Aorta (tissue), 5 donors: ENCODE data around the gene FILIP1. TPM values are rescaled to one million over a fixed set of nuclear protein-coding genes. Genes with fewer than 3 reads are reported as not detected.

Source experiments
- ATAC-seq: fragments of 200-7000 bp; cut with Tn5 transposase; one replicate; pipeline ENCODE4 v1.9.1; 2022; ENCODE audit warnings: moderate library complexity; ENCODE audit not compliant: low FRiP score
- DNase-seq, 2 donors: peaks; one replicate each; pipeline ENCODE4 v3.0.0-alpha.2; 2020
- H3K27ac ChIP-seq, 2 donors: one replicate each; pipeline ENCODE4 v1.5.1; 2013; ENCODE audit warnings: low read length in 2 of 2, mild to moderate bottlenecking in 2 of 2, moderate library complexity in 2 of 2, control low read depth in 1 of 2, inconsistent platforms in 1 of 2, low read depth in 1 of 2
- H3K27me3 ChIP-seq, 2 donors: one replicate each; pipeline ENCODE4 v1.6.1; 2013; ENCODE audit warnings: control low read depth in 1 of 2, low read length in 1 of 2, mild to moderate bottlenecking in 1 of 2, moderate library complexity in 1 of 2; ENCODE audit not compliant: insufficient read depth in 2 of 2, control insufficient read depth in 1 of 2
- H3K36me3 ChIP-seq, 2 donors: one replicate each; pipeline ENCODE4 v1.6.1; 2013; ENCODE audit warnings: control low read depth in 1 of 2, low read length in 1 of 2, mild to moderate bottlenecking in 1 of 2; ENCODE audit not compliant: insufficient read depth in 2 of 2, control insufficient read depth in 1 of 2
- H3K4me1 ChIP-seq, 2 donors: one replicate each; pipeline ENCODE4 v1.6.1; 2013; ENCODE audit warnings: low read length in 2 of 2, control low read depth in 1 of 2, mild to moderate bottlenecking in 1 of 2, moderate library complexity in 1 of 2; ENCODE audit not compliant: insufficient read depth in 2 of 2, control insufficient read depth in 1 of 2
- H3K4me3 ChIP-seq, 2 donors: one replicate each; pipeline ENCODE4 v1.5.1; 2013; ENCODE audit warnings: low read length in 2 of 2, control low read depth in 1 of 2, mild to moderate bottlenecking in 1 of 2
- H3K9me3 ChIP-seq: one replicate; pipeline ENCODE4 v1.6.1; 2013; ENCODE audit warnings: mild to moderate bottlenecking, low read length; ENCODE audit not compliant: control insufficient read depth
- whole genome bisulfite sequencing, 2 donors: extraction: QIAGEN DNeasy Blood & Tissue Kit; methylation state at CpG; one replicate each; pipeline ENCODE4 v1.1.7; 2013; 5-methylcytosine and 5-hydroxymethylcytosine counted together
- intact Hi-C, 2 donors: fragments of 100-400 bp; cut with DNase I; formaldehyde crosslinking; loops; one replicate each; pipeline versions ENCODE4 v1.14.2 to v1.15.0; 2022
- polyA plus RNA-seq, 2 donors: library from polyadenylated mRNA; stranded (reverse); fragments of 200-250 nt; gene quantifications; one replicate each; pipeline ENCODE4 v1.2.3, GENCODE V29; 2013
- total RNA-seq, 2 donors: library from RNA; stranded (reverse); fragmentation: NEBNext Ultra II Directional; extraction: Animal tissue kit (Norgen Biotek cat#: 25700); gene quantifications; one replicate each; pipeline ENCODE4 v1.2.1, GENCODE V29; 2021
- donor health status: healthy with polysubstance abuse.
- donor health status: Bipolar disorder and iron deficiency.
- donor health status: DM: no; HTN: no; CAD: no.
- donor health status: DM: no; HTN: no; CAD: no.
- donor health status: DM: yes; HTN: yes; CAD: no.

The FILIP1 gene
- total and polyA plus RNA-seq, 4 donors, result 6.9 to 53.3 (median 21.3) TPM

DNA sequence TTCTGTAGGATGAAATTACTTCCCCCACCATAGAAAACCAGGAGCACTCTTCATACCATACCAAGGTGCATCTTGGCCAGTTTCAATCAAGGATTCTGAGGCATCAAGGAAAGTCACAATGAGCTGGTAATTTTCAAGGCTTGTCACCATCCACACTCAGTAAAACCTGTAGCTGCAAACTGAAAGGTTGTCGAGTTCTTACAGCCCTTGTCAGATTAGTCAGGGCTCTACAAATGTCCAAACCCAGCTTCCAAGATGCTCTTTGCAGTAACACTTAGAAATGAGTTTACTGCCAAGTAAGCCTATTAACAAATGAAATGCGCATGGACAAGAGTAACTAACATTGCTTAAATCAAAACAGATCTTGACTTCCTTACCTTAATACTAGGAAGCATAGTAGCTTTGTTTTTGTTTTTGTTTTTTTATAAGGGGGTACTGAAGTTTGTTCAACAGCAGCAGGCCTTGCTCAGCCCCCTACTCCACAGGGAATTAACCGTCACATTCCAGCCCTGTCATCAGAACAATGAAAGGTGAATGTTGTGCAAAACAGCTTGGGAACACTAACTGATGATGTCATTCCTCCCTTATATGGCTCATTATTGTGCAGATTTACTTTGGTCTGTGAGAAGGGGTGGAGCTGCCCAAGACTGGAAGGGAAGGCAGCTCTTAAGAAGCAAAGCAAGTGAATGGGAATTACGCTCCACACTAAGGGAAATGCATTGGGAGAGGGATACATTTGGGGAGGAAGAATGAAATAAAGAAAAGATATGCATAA is 159.1 kb downstream of the FILIP1 start:
- H3K9me3 ChIP-seq, result no peaks in the 10 kb centered on the region
- H3K4me1 ChIP-seq, result peaks cover 0 to 2% of the 10 kb centered on the region in 2 donors
- ATAC-seq (peak; percentile 79), DNase-seq (no peak)
- H3K27ac ChIP-seq, result peak overlapping the region; percentile 76 to 82
- no peak overlapping the region for H3K4me3 ChIP-seq
- peaks cover 0 to 4% of the 10 kb centered on the region in 2 donors for H3K36me3 ChIP-seq
- no peaks in the 10 kb centered on the region for H3K27me3 ChIP-seq
- intact Hi-C loops, result no loop called here
- 9 to 32% methylated on average over 4 of the region's 4 CpGs for WGBS, 2 donors

DNA sequence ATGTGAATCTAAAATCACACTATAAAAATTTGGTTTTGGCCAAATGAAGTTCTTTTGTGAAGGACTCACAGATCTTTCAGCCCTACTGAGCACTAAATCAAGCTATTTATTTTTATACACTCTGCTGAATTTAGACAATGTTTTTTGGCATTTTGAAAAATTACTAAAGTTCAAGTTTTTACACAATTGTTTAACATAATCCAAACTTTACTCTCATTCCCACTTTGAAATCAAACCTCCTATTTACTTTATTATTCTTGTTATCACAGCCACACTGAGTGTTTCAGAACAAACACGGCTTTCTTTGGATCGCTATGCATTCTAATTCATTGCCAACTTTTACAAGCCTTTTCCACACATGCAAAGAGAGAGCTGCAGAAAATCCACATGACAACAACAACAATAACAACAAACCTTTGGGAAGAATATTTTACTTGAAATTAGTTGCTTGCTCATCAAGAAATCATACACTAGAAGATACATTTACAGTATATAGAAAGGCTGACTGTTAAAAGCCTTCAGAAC is 159.9 kb downstream of the FILIP1 start:
- WGBS, 2 donors, result 9 to 15% methylated on average over 2 of the region's 2 CpGs
- H3K27me3 ChIP-seq, result no peaks in the 10 kb centered on the region
- H3K4me3 ChIP-seq, result no peak overlapping the region
- DNase-seq, result no peak
- no peaks in the 10 kb centered on the region for H3K9me3 ChIP-seq
- intact Hi-C loops, result no loop called here
- peaks cover 0 to 4% of the 10 kb centered on the region in 2 donors for H3K36me3 ChIP-seq
- ATAC-seq, result no peak
- peaks cover 0 to 2% of the 10 kb centered on the region in 2 donors for H3K4me1 ChIP-seq
- peak overlapping the region; percentile 68 to 76 for H3K27ac ChIP-seq

DNA sequence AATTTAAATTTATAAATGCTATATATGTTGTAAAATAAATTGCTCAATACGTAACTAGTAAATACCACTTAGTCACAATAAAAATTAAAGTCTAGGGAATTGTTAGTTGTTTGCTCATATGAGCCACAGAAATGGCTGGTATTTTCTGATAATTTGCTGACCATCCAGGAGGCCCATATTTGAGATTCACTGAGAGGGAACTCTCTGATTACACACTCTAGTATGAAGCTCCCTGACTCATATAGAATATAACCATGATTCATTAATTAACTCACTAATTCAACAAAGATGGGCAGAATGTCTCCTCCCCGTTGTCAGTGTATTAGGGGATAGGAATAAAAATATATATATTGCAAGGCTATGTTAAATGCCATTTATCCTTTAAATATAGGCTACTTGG is 162.4 kb downstream of the FILIP1 start:
- intact Hi-C loops, result no loop called here
- WGBS, 2 donors, result 96 to 97% methylated on average over 2 of the region's 2 CpGs

DNA sequence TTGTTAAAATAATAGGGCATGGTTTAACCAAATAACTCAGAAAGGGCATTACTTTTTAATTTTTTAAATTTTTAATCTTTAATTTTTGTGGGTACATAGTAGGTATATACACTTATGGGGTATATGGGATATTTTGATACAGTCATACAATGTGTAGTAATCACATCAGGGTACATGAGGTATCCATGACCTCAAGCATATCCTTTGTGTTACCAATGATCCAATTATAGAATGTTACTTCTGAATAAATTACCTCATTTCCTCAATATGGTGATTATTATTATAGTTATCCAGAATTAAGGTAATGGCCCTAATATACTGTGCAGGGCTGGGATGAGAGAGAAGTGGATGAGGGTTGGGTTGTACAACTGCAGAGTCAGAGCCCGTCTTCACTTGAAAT is 163.9 kb downstream of the FILIP1 start:
- DNase-seq (no peak), ATAC-seq (no peak)
- no peaks in the 10 kb centered on the region for H3K36me3 ChIP-seq
- intact Hi-C loops, result no loop called here
- no peaks in the 10 kb centered on the region for H3K27me3 ChIP-seq
- no peaks in the 10 kb centered on the region for H3K9me3 ChIP-seq
- WGBS, 2 donors, result 97 to 98% methylated on average over 1 of the region's 1 CpG
- no peak overlapping the region for H3K27ac ChIP-seq
- H3K4me3 ChIP-seq, result no peak overlapping the region
- H3K4me1 ChIP-seq, result peaks cover 0 to 2% of the 10 kb centered on the region in 2 donors

More for the DNA sequence above, 162.4 kb downstream of the FILIP1 start:
- DNase-seq (no peak), ATAC-seq (no peak)
- no peak overlapping the region for H3K4me3 ChIP-seq
- H3K9me3 ChIP-seq, result no peaks in the 10 kb centered on the region
- no peaks in the 10 kb centered on the region for H3K36me3 ChIP-seq
- H3K27ac ChIP-seq, result no peak overlapping the region
- H3K27me3 ChIP-seq, result no peaks in the 10 kb centered on the region
- peaks cover 0 to 2% of the 10 kb centered on the region in 2 donors for H3K4me1 ChIP-seq

DNA sequence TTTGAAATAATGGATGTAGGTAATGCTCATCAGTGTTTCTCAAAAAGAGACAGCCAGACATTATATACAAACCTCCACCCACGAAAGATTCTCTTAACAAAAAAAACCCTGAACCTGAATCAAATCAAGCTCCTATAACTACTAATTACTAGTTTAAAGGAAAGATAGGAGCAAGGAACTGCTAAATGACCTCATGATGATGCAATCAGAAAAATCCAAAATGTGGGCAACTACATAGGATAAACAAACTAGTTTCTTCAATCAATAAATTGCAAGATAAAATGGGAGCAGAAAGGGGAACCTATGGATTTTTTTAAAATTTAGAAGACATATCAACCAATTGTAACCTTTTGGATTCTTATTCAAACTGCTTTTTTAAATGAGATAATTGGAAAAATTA is 165.8 kb downstream of the FILIP1 start:
- no peaks in the 10 kb centered on the region for H3K36me3 ChIP-seq
- 91 to 93% methylated on average over 1 of the region's 1 CpG for WGBS, 2 donors
- intact Hi-C loops, result no loop called here
- no peaks in the 10 kb centered on the region for H3K27me3 ChIP-seq
- no peak overlapping the region for H3K4me3 ChIP-seq
- DNase-seq (no peak), ATAC-seq (no peak)
- H3K4me1 ChIP-seq, result no peaks in the 10 kb centered on the region
- H3K9me3 ChIP-seq, result no peaks in the 10 kb centered on the region
- no peak overlapping the region for H3K27ac ChIP-seq

DNA sequence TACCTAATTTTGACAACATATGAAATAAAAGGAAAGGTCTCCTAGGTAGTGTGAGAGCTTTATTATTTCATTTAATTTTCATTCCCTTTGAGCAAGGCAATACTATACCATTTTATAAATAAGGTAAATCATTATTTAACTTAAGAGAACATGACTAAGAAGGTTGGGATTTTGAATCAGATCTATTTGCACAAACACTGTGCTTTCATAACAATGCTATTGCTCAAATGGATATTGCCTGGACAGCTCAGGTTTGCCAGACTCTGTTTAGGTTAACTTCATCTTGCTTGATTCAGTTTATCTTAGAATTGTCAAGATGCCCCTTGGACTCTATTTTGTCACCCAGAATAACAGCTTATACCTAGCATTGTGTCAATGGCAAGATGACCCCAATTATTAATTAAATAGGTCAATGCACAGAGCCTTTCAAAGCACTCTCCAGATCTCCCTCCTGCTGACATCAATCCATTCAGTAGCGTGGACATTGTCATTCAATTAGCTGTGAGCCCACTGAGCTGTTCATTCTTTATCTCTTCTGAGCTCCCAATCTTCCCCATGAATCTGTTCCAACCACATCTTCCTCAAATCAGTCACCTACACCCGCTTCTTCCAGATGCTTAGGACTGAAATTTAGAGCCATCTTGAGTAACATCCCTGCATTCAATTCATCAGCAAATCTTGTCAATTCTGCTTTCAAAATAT is 166.9 kb downstream of the FILIP1 start:
- ATAC-seq (no peak), DNase-seq (no peak)
- no peaks in the 10 kb centered on the region for H3K27me3 ChIP-seq
- 90 to 98% methylated on average over 2 of the region's 2 CpGs for WGBS, 2 donors
- H3K9me3 ChIP-seq, result no peaks in the 10 kb centered on the region
- intact Hi-C loops, result no loop called here
- no peak overlapping the region for H3K27ac ChIP-seq
- H3K4me3 ChIP-seq, result no peak overlapping the region
- H3K36me3 ChIP-seq, result no peaks in the 10 kb centered on the region
- H3K4me1 ChIP-seq, result no peaks in the 10 kb centered on the region

DNA sequence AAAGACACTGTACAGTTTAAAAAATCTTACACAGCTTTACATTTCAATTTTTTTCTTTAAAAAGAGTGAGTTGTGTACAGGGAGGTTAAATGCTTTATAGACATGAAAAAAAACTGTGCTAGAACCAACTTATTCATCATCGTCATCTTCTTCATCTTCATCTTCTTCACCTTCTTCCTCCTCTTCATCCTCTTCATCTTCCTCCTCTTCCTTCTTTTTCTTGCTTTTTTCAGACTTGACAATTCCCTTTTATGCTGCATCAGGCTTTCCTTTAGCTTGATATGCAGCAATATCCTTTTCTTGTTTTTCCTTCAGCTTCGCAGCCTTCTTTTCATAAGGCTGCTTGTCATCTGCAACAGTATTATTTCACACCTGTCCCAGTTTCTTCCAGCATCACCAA is 174.7 kb downstream of the FILIP1 start:
- no peak for ATAC-seq
- no peak overlapping the region for H3K27ac ChIP-seq

DNA sequence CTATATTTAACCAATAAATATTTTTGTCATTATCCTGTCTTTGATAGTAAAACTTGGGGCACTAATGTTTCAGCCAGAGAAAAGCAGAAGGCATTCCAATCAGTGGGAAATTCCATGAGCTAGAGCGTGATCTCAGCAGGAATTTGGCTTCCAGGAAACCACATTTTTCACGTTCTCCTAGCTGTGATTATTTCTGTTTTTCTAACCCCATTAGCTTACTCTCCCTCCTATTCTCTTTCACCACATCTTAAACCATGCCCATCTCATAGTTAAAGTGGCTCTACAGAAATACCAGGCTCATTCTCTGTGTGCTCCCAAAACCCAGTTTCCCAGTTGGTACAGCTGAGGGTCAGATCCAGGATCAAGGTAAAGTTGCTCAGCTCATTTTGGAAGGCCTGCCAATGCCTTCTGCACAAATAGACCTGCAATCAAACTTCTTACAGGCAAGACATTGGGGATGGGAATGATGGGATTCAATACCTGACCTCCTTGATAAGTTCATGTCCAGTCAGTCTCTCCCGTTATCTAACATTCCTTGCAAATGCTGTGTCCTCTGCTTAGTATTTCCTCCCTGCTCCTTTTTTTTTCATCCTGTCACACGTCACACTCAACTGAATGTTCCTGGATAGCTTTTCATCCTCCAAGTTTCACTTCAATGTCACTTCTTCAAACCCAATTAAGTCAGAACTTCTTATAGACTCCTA is 175.9 kb downstream of the FILIP1 start:
- Histone ChIP-seq H3K4me1 (peaks cover 0 to 5% of the 10 kb centered on the region in 2 donors), H3K9me3 (no peaks in the 10 kb centered on the region), H3K27ac (peak overlapping the region in 1 of 2 donors; percentile 76), H3K36me3 (peaks cover 0 to 1% of the 10 kb centered on the region in 2 donors), H3K27me3 (no peaks in the 10 kb centered on the region), H3K4me3 (no peak overlapping the region)
- WGBS, 2 donors, result 4 to 6% methylated on average over 4 of the region's 4 CpGs
- intact Hi-C loops, result no loop called here
- no peak for DNase-seq
- peak; percentile 71 for ATAC-seq

More for the DNA sequence above, 174.7 kb downstream of the FILIP1 start:
- H3K4me3 ChIP-seq, result no peak overlapping the region
- 72 to 79% methylated on average over 2 of the region's 2 CpGs for WGBS, 2 donors
- H3K4me1 ChIP-seq, result peaks cover 0 to 5% of the 10 kb centered on the region in 2 donors
- DNase-seq, result no peak
- no peaks in the 10 kb centered on the region for H3K9me3 ChIP-seq
- intact Hi-C loops, result no loop called here
- H3K27me3 ChIP-seq, result no peaks in the 10 kb centered on the region
- H3K36me3 ChIP-seq, result peaks cover 0 to 1% of the 10 kb centered on the region in 2 donors
